Activated CD4-positive, alpha-beta T cell treated with anti-CD3 and anti-CD28 coated beads, Interleukin-2, amount 50 U/mL, for 4 hours (primary cell): Measurements from ENCODE around the gene MRAP2.
"Not testable (repeated sequence)": the region's sequence is repeated elsewhere in the genome, so short reads cannot be mapped to it uniquely, and the experiment has no call there.

ENCODE experiments used
- DNase-seq, 2 experiments: peaks; one replicate each; pipeline ENCODE4 v3.0.0-alpha.2; 2020

Gene MRAP2

GRCh38 chr6:84033523-84034451 lies at the start of gene MRAP2:
TSS of gene MRAP2 (plus strand) at chr6:84033772. CDS start at chr6:84055319, 21,547 bp downstream.
- DNase-seq = no peak

GRCh38 chr6:83984411-83984810 lies 49.2 kb upstream of the MRAP2 start:
- no peak for DNase-seq

- DNase-seq = no peak
Measured at GRCh38 chr6:83985308-83985713, 48.3 kb upstream of the MRAP2 start.

GRCh38 chr6:83985715-83986114 lies 47.9 kb upstream of the MRAP2 start:
- no peak for DNase-seq

- no peak for DNase-seq
Measured at GRCh38 chr6:83998021-83998584, 35.5 kb upstream of the MRAP2 start.

GRCh38 chr6:84001119-84001518 lies 32.5 kb upstream of the MRAP2 start:
- no peak for DNase-seq

GRCh38 chr6:84002226-84002625 lies 31.3 kb upstream of the MRAP2 start:
- DNase-seq = no peak

GRCh38 chr6:84003131-84003530 lies 30.4 kb upstream of the MRAP2 start:
- DNase-seq = no peak

GRCh38 chr6:84003654-84004053 lies 29.9 kb upstream of the MRAP2 start:
- no peak for DNase-seq

GRCh38 chr6:84007871-84008270 lies 25.7 kb upstream of the MRAP2 start:
- no peak for DNase-seq

- no peak for DNase-seq
Measured at GRCh38 chr6:84013354-84013753, 20.2 kb upstream of the MRAP2 start.

GRCh38 chr6:84013931-84014330 lies 19.6 kb upstream of the MRAP2 start:
- no peak for DNase-seq

- no peak for DNase-seq
Measured at GRCh38 chr6:84016029-84016428, 17.5 kb upstream of the MRAP2 start.

- no peak for DNase-seq
Measured at GRCh38 chr6:84017709-84018452, 15.7 kb upstream of the MRAP2 start.

- DNase-seq = no peak
Measured at GRCh38 chr6:84018453-84019061, 15.0 kb upstream of the MRAP2 start.

- DNase-seq = no peak
Measured at GRCh38 chr6:84019141-84019841, 14.3 kb upstream of the MRAP2 start.

- DNase-seq = no peak
Measured at GRCh38 chr6:84019842-84020211, 13.7 kb upstream of the MRAP2 start.

GRCh38 chr6:84021625-84022024 lies 11.9 kb upstream of the MRAP2 start:
- no peak for DNase-seq

GRCh38 chr6:84026721-84027164 lies 6.8 kb upstream of the MRAP2 start:
- no peak for DNase-seq

GRCh38 chr6:84027340-84028181 lies 6.0 kb upstream of the MRAP2 start:
- DNase-seq = no peak

- DNase-seq = no peak
Measured at GRCh38 chr6:84028350-84028749, 5.2 kb upstream of the MRAP2 start.

GRCh38 chr6:84032000-84032399 lies 1.6 kb upstream of the MRAP2 start:
- not testable (repeated sequence) for DNase-seq
